GM19328 (cell line): ENCODE data around the gene MKRN2.
"Not testable (repeated sequence)": the region's sequence is repeated elsewhere in the genome, so short reads cannot be mapped to it uniquely, and the experiment has no call there.

Source experiments
- ATAC-seq: cut with Tn5 transposase; IDR thresholded peaks from one replicate; pipeline ENCODE4 v1.9.1; 2021; ENCODE audit warnings: mild to moderate bottlenecking, moderate library complexity; ENCODE audit not compliant: unreplicated experiment

MKRN2 gene

GRCh38 chr3:12628813-12629212 is 71.9 kb downstream of the MKRN2 start:
- no peak for ATAC-seq

GRCh38 chr3:12629560-12629959 is 72.7 kb downstream of the MKRN2 start:
- ATAC-seq, result no peak

DNA sequence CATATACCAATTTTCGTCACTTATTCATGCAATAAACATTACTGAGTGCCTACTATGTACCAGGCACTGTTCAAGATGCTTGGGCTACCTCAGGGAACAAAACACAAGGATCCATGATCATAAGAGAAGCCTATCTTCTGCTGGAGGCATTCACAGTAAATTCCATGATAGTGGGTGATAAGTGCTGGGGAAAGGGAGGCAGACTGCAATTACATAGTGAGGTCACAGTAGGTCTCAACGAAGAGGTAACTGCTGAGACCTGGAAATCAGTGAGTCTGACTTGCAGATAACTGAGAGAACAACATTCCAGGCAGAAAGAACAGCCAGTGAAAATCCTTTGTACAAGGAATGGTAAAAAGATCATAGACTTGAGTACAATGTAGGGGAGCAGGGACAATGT is 73.4 kb downstream of the MKRN2 start:
- ATAC-seq, result no peak

- ATAC-seq, result not testable (repeated sequence)
Measured at GRCh38 chr3:12630843-12631242, 74.0 kb downstream of the MKRN2 start.

GRCh38 chr3:12632523-12632922 is 75.6 kb downstream of the MKRN2 start:
- no peak for ATAC-seq

GRCh38 chr3:12633108-12633507 is 76.2 kb downstream of the MKRN2 start:
- ATAC-seq, result no peak
